Mesenchymal stem cell (in vitro differentiated cells and primary cell): ENCODE data around the gene CHST4.

Source experiments
- DNase-seq: peaks from one replicate; pipeline ENCODE4 v3.0.0-alpha.2; 2013
- H2AFZ ChIP-seq: one replicate; pipeline ENCODE4 v1.6.1; 2013; ENCODE audit warnings: low read depth, mild to moderate bottlenecking, control low read depth, inconsistent platforms, low read length, moderate library complexity
- H2AK5ac ChIP-seq: 2 replicates; pipeline ENCODE4 v1.6.1; 2013; ENCODE audit warnings: low read length, moderate library complexity, mild to moderate bottlenecking, inconsistent platforms; ENCODE audit not compliant: severe bottlenecking
- H2BK120ac ChIP-seq: one replicate; pipeline ENCODE4 v1.6.1; 2013; ENCODE audit warnings: low read depth, mild to moderate bottlenecking, inconsistent platforms, low read length, moderate library complexity
- H2BK12ac ChIP-seq, 2 experiments: one replicate each; pipeline ENCODE4 v1.6.1; 2013; ENCODE audit warnings: inconsistent platforms in 2 of 2, low read length in 2 of 2, mild to moderate bottlenecking in 2 of 2, moderate library complexity in 2 of 2, control low read depth in 1 of 2
- H2BK15ac ChIP-seq: one replicate; pipeline ENCODE4 v1.6.1; 2013; ENCODE audit warnings: mild to moderate bottlenecking, low read depth, inconsistent platforms; ENCODE audit not compliant: poor library complexity, severe bottlenecking
- H2BK5ac ChIP-seq: 2 replicates; pipeline ENCODE4 v1.6.1; 2013; ENCODE audit warnings: low read depth, mild to moderate bottlenecking, low read length, control low read depth, inconsistent platforms; ENCODE audit not compliant: poor library complexity, severe bottlenecking
- H3K14ac ChIP-seq, 2 experiments: one replicate each; pipeline ENCODE4 v1.6.1; 2013; ENCODE audit warnings: inconsistent platforms in 2 of 2, low read length in 2 of 2, control low read depth in 1 of 2, mild to moderate bottlenecking in 1 of 2, moderate library complexity in 1 of 2
- H3K18ac ChIP-seq, 2 experiments: one replicate each; pipeline ENCODE4 v1.6.1; 2013; ENCODE audit warnings: inconsistent platforms in 2 of 2, low read length in 2 of 2, control low read depth in 1 of 2, low read depth in 1 of 2, mild to moderate bottlenecking in 1 of 2
- H3K23ac ChIP-seq, 2 experiments: one replicate each; pipeline ENCODE4 v1.6.1; 2013; ENCODE audit warnings: inconsistent platforms in 2 of 2, low read length in 2 of 2, mild to moderate bottlenecking in 2 of 2, moderate library complexity in 2 of 2, control low read depth in 1 of 2
- H3K27ac ChIP-seq: 2 replicates; pipeline ENCODE4 v1.5.1; 2013; ENCODE audit warnings: mild to moderate bottlenecking, moderate library complexity, low read length, control low read depth, inconsistent platforms; ENCODE audit not compliant: poor library complexity, severe bottlenecking
- H3K27me3 ChIP-seq, 2 experiments: 2 replicates each; pipeline versions ENCODE4 v1.6.1 to v1.7.0; 2013; ENCODE audit warnings: low read length in 2 of 2, mild to moderate bottlenecking in 2 of 2, moderate library complexity in 2 of 2, control low read depth in 1 of 2, inconsistent platforms in 1 of 2; ENCODE audit not compliant: control insufficient read depth in 1 of 2, insufficient read depth in 1 of 2
- H3K36me3 ChIP-seq, 2 experiments: 2 replicates each; pipeline versions ENCODE4 v1.6.1 to v1.7.0; 2013; ENCODE audit warnings: low read length in 2 of 2, control low read depth in 1 of 2, inconsistent platforms in 1 of 2, low read depth in 1 of 2, mild to moderate bottlenecking in 1 of 2; ENCODE audit not compliant: insufficient read depth in 2 of 2, control insufficient read depth in 1 of 2
- H3K4ac ChIP-seq, 2 experiments: one replicate each; pipeline ENCODE4 v1.6.1; 2013; ENCODE audit warnings: inconsistent platforms in 2 of 2, low read length in 2 of 2, mild to moderate bottlenecking in 2 of 2, moderate library complexity in 2 of 2, control low read depth in 1 of 2, low read depth in 1 of 2
- H3K4me1 ChIP-seq: 2 replicates; pipeline ENCODE4 v1.6.1; 2013; ENCODE audit warnings: low read depth, low read length, control low read depth; ENCODE audit not compliant: control insufficient read depth, insufficient read depth
- H3K4me2 ChIP-seq: 2 replicates; pipeline ENCODE4 v1.6.1; 2013; ENCODE audit warnings: low read length, mild to moderate bottlenecking, inconsistent platforms; ENCODE audit not compliant: poor library complexity, severe bottlenecking
- H3K4me3 ChIP-seq, 2 experiments: 2 replicates each; pipeline versions ENCODE4 v1.5.1 to v1.7.0; 2013; ENCODE audit warnings: low read length in 2 of 2, mild to moderate bottlenecking in 2 of 2, control low read depth in 1 of 2, low read depth in 1 of 2; ENCODE audit not compliant: insufficient read depth in 1 of 2
- H3K79me1 ChIP-seq: replicated peaks from 2 replicates; pipeline ENCODE4 v1.6.1; 2013; ENCODE audit warnings: mild to moderate bottlenecking, control low read depth, low read length, inconsistent platforms; ENCODE audit not compliant: poor library complexity, severe bottlenecking
- H3K9ac ChIP-seq: 2 replicates; pipeline ENCODE4 v1.7.0; 2013; ENCODE audit warnings: mild to moderate bottlenecking, low read length, moderate library complexity
- H3K9me3 ChIP-seq: 2 replicates; pipeline ENCODE4 v1.7.0; 2013; ENCODE audit warnings: mild to moderate bottlenecking, low read length; ENCODE audit not compliant: control insufficient read depth
- H4K8ac ChIP-seq: one replicate; pipeline ENCODE4 v1.6.1; 2013; ENCODE audit warnings: inconsistent platforms, mild to moderate bottlenecking, low read length, moderate library complexity
- H4K91ac ChIP-seq: one replicate; pipeline ENCODE4 v1.6.1; 2013; ENCODE audit warnings: mild to moderate bottlenecking, low read length, inconsistent platforms
- WGBS: methylation state at CpG from one replicate; pipeline ENCODE4 v1.1.7; 2013; ENCODE audit warnings: mixed read lengths; 5-methylcytosine and 5-hydroxymethylcytosine counted together

CHST4 gene

DNA sequence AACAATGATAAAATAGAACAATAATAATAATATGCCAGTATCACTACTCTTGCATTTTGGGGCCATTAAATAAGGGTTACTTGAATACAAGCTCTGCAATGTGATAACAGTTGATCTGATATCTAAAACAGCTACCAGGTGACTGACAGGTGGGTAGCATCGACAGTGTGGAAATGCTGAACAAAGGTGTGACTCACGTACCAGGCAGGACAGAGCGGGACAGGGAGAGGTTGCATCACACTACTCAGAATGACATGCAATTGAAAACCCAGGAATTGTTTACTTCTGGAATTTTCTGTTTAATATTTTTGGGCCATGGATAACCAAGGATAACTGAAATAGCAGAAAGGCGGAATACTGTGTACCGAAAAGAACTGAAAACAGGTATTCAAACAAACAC lies 21.3 kb upstream of the CHST4 start:
- H3K27me3 ChIP-seq = peaks cover 0 to 20% of the 10 kb centered on the region in 2 experiments
- H3K4me2 ChIP-seq = no peak overlapping the region
- no peak overlapping the region for H2BK12ac ChIP-seq
- DNase-seq = no peak
- no peak overlapping the region for H3K4ac ChIP-seq
- no peak overlapping the region for H4K91ac ChIP-seq
- no peak overlapping the region for H2BK5ac ChIP-seq
- H3K36me3 ChIP-seq = no peaks in the 10 kb centered on the region
- H3K4me1 ChIP-seq = no peaks in the 10 kb centered on the region
- no peak overlapping the region for H3K18ac ChIP-seq
- H3K9me3 ChIP-seq = no peaks in the 10 kb centered on the region
- no peak overlapping the region for H2AFZ ChIP-seq
- no peak overlapping the region for H2BK120ac ChIP-seq
- H2AK5ac ChIP-seq = no peak overlapping the region
- H3K14ac ChIP-seq = no peak overlapping the region
- H3K9ac ChIP-seq = no peak overlapping the region
- no peak overlapping the region for H3K4me3 ChIP-seq
- H3K27ac ChIP-seq = no peak overlapping the region
- no peaks in the 10 kb centered on the region for H3K79me1 ChIP-seq
- H4K8ac ChIP-seq = no peak overlapping the region
- no peak overlapping the region for H3K23ac ChIP-seq
- no peak overlapping the region for H2BK15ac ChIP-seq
- WGBS = 93% methylated on average over 5 of the region's 5 CpGs

DNA sequence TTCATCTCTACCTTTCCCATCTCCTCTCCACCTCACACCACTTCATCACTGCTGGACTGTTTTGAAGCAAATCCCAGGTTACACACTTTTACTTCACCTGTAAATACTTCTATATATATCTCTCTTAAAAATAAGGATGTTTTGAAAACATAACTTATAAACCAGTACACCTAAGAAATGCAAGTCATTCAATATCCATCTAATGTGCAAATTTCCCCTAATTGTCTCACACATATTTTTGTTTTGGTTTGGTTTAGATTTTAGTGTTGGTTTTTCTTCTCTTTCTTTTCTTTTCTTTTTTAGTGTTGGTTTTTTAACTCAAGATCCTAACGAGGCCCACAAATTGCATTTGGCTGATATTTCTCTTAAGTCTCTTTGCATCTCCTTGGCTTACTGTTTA lies 19.2 kb upstream of the CHST4 start:
- Histone ChIP-seq H2BK120ac (no peak overlapping the region), H3K4me1 (no peaks in the 10 kb centered on the region), H3K9ac (no peak overlapping the region), H3K27ac (no peak overlapping the region), H3K4me2 (no peak overlapping the region), H3K23ac (no peak overlapping the region), H4K8ac (no peak overlapping the region), H3K27me3 (peaks cover 5 to 18% of the 10 kb centered on the region in 2 experiments), H3K4ac (no peak overlapping the region), H3K36me3 (no peaks in the 10 kb centered on the region), H3K9me3 (no peaks in the 10 kb centered on the region), H3K79me1 (no peaks in the 10 kb centered on the region), H3K14ac (no peak overlapping the region), H2BK12ac (no peak overlapping the region), H3K18ac (no peak overlapping the region), H2BK15ac (no peak overlapping the region), H4K91ac (no peak overlapping the region), H3K4me3 (no peak overlapping the region), H2AFZ (no peak overlapping the region), H2AK5ac (no peak overlapping the region), H2BK5ac (no peak overlapping the region)
- no peak for DNase-seq
- WGBS = 45% methylated on average over 1 of the region's 1 CpG

DNA sequence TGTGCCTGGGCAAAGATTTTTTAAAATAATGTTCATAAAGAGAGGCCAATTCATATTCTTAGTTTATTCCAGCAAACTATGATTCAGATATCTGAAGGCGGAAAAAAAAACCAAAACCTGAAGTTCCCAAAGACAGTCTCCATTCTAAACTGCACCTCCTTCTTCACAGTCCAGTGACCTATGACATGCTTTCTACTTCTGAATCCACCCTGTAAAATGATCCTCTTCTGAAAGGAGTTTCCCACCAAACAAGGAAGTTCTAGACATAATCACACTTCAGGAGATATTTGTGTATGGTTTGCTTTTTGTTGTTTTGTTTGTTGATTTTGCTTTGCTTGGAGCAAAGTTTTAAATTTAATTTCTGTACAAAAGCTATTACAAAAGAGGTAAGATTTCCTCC lies 12.9 kb upstream of the CHST4 start:
- H3K9me3 ChIP-seq = no peaks in the 10 kb centered on the region
- no peak overlapping the region for H2AFZ ChIP-seq
- WGBS = 0% methylated on average over 1 of the region's 1 CpG
- no peak overlapping the region for H3K4me3 ChIP-seq
- H3K27ac ChIP-seq = no peak overlapping the region
- no peak overlapping the region for H2AK5ac ChIP-seq
- H3K79me1 ChIP-seq = no peaks in the 10 kb centered on the region
- no peak overlapping the region for H4K91ac ChIP-seq
- no peak overlapping the region for H2BK12ac ChIP-seq
- no peak overlapping the region for H3K18ac ChIP-seq
- H2BK120ac ChIP-seq = no peak overlapping the region
- no peak overlapping the region for H2BK5ac ChIP-seq
- H3K9ac ChIP-seq = no peak overlapping the region
- H3K14ac ChIP-seq = no peak overlapping the region
- H3K4ac ChIP-seq = no peak overlapping the region
- peaks cover 5 to 10% of the 10 kb centered on the region in 2 experiments for H3K27me3 ChIP-seq
- no peak overlapping the region for H4K8ac ChIP-seq
- no peak for DNase-seq
- H2BK15ac ChIP-seq = no peak overlapping the region
- no peaks in the 10 kb centered on the region for H3K36me3 ChIP-seq
- no peak overlapping the region for H3K4me2 ChIP-seq
- no peaks in the 10 kb centered on the region for H3K4me1 ChIP-seq
- no peak overlapping the region for H3K23ac ChIP-seq

DNA sequence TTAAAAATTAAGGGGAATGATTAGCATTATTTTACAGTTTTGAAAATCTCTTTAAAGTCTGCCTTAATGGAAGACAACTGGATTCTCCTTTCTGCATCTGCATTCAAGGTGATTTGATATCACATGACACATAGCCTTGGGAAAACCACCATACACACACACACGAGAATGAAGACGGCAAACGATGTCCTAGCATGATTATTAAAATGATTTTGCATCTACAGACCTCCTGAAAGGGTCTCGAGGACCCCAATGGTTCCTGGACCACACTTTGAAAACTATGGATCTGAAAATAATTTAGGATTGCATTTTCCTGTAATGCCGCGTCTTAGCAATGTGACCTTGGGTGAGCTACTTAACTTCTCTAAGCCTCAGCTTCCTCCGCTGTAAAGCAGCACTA lies 11.8 kb upstream of the CHST4 start:
- Histone ChIP-seq H3K4me2 (no peak overlapping the region), H3K4me3 (no peak overlapping the region), H3K18ac (no peak overlapping the region), H3K9me3 (no peaks in the 10 kb centered on the region), H3K27me3 (peaks cover 5 to 10% of the 10 kb centered on the region in 2 experiments), H2BK15ac (no peak overlapping the region), H4K8ac (no peak overlapping the region), H3K4ac (no peak overlapping the region), H2BK5ac (no peak overlapping the region), H3K36me3 (no peaks in the 10 kb centered on the region), H2AK5ac (no peak overlapping the region), H4K91ac (no peak overlapping the region), H2BK12ac (no peak overlapping the region), H2BK120ac (no peak overlapping the region), H2AFZ (no peak overlapping the region), H3K14ac (no peak overlapping the region), H3K79me1 (no peaks in the 10 kb centered on the region), H3K9ac (no peak overlapping the region), H3K4me1 (no peaks in the 10 kb centered on the region), H3K27ac (no peak overlapping the region), H3K23ac (no peak overlapping the region)
- no peak for DNase-seq
- WGBS = 75% methylated on average over 7 of the region's 7 CpGs
